Naive thymus-derived CD8-positive, alpha-beta T cell (primary cell): ENCODE data around the gene C1QTNF5. TPM values are rescaled to one million over a fixed set of nuclear protein-coding genes. Genes with fewer than 3 reads are reported as not detected.

ENCODE experiments used
- ATAC-seq, 2 donors: fragments of 150-1000 bp; cut with Tn5 transposase in 1 of 2; sonication (Bioruptor Pico), chemical (Tn5 transposase) in 1 of 2; 1 replicate in 1 of 2; 2 replicates in 1 of 2; pipeline ENCODE4 v1.10.0; 2021; ENCODE audit warnings: mild to moderate bottlenecking in 2 of 2, moderate library complexity in 2 of 2
- POLR2A ChIA-PET: fragments of 350-600 bp; sonication (Branson Sonifier 250); formaldehyde crosslinking; loops from one replicate; lab custom pipeline; 2021; ENCODE audit warnings: antibody characterized with exemption; lab: Charles Lee
- DNase-seq, 10 donors: peaks; one replicate each; pipeline versions ENCODE4 v3.0.0 to v3.0.0-alpha.2; 2020 to 2022
- H3K27ac Mint-ChIP-seq, 10 donors: one replicate each; pipeline ENCODE4 v1.8.0; 2020 to 2022; ENCODE audit warnings: mild to moderate bottlenecking in 10 of 10, mixed read lengths in 10 of 10, moderate library complexity in 4 of 10, inconsistent platforms in 1 of 10
- H3K27me3 Mint-ChIP-seq, 5 donors: one replicate each; pipeline ENCODE4 v1.8.0; 2021 to 2022; ENCODE audit warnings: mixed read lengths in 5 of 5
- H3K36me3 Mint-ChIP-seq, 3 donors: one replicate each; pipeline ENCODE4 v1.8.0; 2020 to 2022; ENCODE audit warnings: mixed read lengths in 3 of 3, mild to moderate bottlenecking in 2 of 3, inconsistent platforms in 1 of 3
- H3K4me1 Mint-ChIP-seq, 4 donors: one replicate each; pipeline ENCODE4 v1.8.0; 2021 to 2022; ENCODE audit warnings: mixed read lengths in 4 of 4
- H3K4me3 Mint-ChIP-seq, 10 donors: one replicate each; pipeline ENCODE4 v1.8.0; 2020 to 2022; ENCODE audit warnings: mild to moderate bottlenecking in 10 of 10, mixed read lengths in 10 of 10, moderate library complexity in 6 of 10, inconsistent platforms in 1 of 10
- H3K9me3 Mint-ChIP-seq, 9 donors: one replicate each; pipeline ENCODE4 v1.8.0; 2020 to 2022; ENCODE audit warnings: mixed read lengths in 9 of 9, mild to moderate bottlenecking in 3 of 9, inconsistent platforms in 1 of 9, moderate library complexity in 1 of 9
- polyA plus RNA-seq, 3 donors: library from polyadenylated mRNA; unstranded; fragments of 300-500 nt; fragmentation: Illumina TruSeq; gene quantifications; one replicate each; pipeline ENCODE4 v1.2.3, GENCODE V29; 2021
- total RNA-seq, 8 experiments: library from RNA in 2 of 8; stranded (reverse) in 2 of 8; gene quantifications; one replicate each; pipeline ENCODE4 v1.2.3 and lab custom pipeline; 2021 to 2026

C1QTNF5 gene
- total and polyA plus RNA-seq, 5 experiments from 2014 or later, result not detected

DNA sequence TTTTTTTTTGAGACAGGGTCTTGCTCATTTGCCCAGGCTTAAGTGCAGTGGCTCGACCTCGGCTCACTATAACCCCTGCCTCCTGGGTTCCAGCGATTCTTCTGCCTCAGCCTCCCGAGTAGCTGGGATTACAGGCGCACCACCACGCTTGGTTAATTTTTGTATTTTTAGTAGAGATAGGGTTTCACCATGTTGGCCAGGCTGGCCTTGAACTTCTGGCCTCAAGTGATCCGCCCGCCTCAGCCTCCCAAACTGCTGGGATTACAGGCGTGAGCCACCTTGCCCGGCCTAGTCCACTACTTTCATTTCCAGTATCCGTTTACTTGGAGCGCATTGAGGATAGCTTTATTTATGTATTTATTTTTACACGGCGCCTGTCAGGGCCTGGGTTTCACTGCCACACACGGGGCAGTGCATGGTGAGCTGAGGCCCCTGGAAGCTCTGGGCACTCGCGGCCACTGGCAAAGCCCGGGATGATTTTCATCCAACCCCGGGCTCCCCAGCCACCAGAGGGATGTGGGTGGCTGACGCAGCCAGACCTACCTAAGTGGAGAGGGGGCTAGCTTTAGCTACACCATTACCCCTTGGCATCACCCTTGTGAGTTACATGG lies 17.7 kb downstream of the C1QTNF5 start:
- POLR2A ChIA-PET, result interaction anchor here (1.0 to 11.7 kb wide), 5 partner anchors 11 to 217 kb away, joined by 3 to 138 read pairs (median 6); partner anchors contain the start of genes CBL and RNF26
- H3K9me3 Mint-ChIP-seq, result no peaks in the 10 kb centered on the region
- peaks cover 1 to 9% (median 8%) of the 10 kb centered on the region in 5 donors for H3K27me3 Mint-ChIP-seq
- peak overlapping the region in 2 of 10 donors; percentile 0 to 43 for H3K27ac Mint-ChIP-seq
- DNase-seq, result peak in 1 of 10 donors; percentile 45
- H3K36me3 Mint-ChIP-seq, result no peaks in the 10 kb centered on the region
- no peak for ATAC-seq
- H3K4me3 Mint-ChIP-seq, result peak overlapping the region in 3 of 10 donors; percentile 2 to 40 (median 17)
- peaks cover 17 to 34% (median 24%) of the 10 kb centered on the region in 4 donors for H3K4me1 Mint-ChIP-seq

DNA sequence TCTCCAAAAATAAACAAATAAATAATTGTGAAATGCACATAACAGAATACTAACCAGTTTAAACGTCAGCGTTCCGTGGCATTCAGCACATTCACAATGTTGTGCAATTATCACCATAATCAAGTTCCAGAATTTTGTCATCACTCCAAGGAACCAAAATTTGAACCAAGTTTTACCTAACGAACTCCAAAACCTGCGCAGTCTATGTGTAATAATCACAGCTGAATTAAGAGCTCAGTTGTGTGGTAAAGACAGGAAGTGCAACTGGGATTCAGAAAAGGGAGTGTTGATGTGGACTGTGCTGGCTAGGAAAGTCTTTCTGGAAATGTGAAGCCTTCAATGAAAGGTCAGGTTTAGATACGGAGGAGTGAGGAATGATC lies 18.3 kb downstream of the C1QTNF5 start:
- POLR2A ChIA-PET, result interaction anchor here (1.1 to 11.7 kb wide), 5 partner anchors 12 to 116 kb away, joined by 3 to 138 read pairs (median 10); partner anchors contain the start of genes CBL and RNF26
- H3K4me3 Mint-ChIP-seq, result peak overlapping the region in 7 of 10 donors; percentile 0 to 80 (median 15)
- peaks cover 1 to 14% (median 8%) of the 10 kb centered on the region in 5 donors for H3K27me3 Mint-ChIP-seq
- H3K9me3 Mint-ChIP-seq, result no peaks in the 10 kb centered on the region
- peak overlapping the region in 5 of 10 donors; percentile 4 to 65 (median 23) for H3K27ac Mint-ChIP-seq
- peaks cover 17 to 34% (median 28%) of the 10 kb centered on the region in 4 donors for H3K4me1 Mint-ChIP-seq
- H3K36me3 Mint-ChIP-seq, result no peaks in the 10 kb centered on the region
- no peak for ATAC-seq
- DNase-seq, result no peak

DNA sequence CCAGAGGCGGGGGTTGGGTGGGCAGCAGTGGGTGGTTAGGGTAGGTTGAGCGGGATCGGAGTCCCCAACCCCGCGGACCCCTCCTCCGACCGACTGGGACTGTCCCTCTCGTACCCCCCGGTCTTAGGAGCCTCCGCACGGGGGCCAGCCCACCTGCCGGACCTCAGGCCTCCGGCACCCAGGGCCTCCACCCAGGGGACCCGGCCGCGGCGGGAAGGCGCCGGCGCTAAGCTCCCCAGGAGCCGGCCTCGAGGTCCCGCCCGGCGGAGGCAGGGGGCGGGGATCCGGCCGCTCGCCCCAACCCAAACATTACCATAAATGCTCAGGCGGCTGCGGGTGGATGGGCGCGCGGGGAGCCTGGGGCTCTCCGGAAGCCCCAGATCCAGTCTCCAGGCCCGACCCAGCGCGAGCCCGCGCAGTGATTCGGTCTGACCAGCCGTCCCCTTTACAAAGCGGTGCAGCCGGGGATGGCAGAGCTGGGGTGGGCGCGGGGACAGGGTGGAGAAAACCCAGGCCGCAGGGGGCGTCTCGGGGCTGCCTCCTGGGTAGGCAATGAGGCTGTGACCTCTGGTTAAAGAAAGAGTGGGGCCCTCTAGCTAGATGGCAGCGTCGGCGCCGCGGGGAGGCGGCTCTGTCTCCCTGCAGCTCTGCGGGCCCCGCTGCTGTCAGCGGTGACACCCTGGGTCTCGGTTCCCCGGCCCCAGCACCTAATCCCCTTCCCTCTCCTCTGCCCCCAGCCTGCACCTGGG lies 19.7 kb downstream of the C1QTNF5 start:
- Mint-ChIP-seq H3K9me3 (no peaks in the 10 kb centered on the region), H3K36me3 (no peaks in the 10 kb centered on the region), H3K27me3 (peaks cover 1 to 20% (median 8%) of the 10 kb centered on the region in 5 donors), H3K4me1 (peaks cover 17 to 34% (median 30%) of the 10 kb centered on the region in 4 donors), H3K4me3 (peak overlapping the region; percentile 60 to 90 (median 84)), H3K27ac (peak overlapping the region; percentile 25 to 91 (median 84))
- POLR2A ChIA-PET, result interaction anchor here (0.6 to 11.7 kb wide), 10 partner anchors 9 to 236 kb away, joined by 3 to 138 read pairs (median 6); partner anchors contain the start of genes CBL and RNF26
- ATAC-seq (peak; percentile 74), DNase-seq (peak in 9 of 10 donors; percentile 26 to 70 (median 52))

DNA sequence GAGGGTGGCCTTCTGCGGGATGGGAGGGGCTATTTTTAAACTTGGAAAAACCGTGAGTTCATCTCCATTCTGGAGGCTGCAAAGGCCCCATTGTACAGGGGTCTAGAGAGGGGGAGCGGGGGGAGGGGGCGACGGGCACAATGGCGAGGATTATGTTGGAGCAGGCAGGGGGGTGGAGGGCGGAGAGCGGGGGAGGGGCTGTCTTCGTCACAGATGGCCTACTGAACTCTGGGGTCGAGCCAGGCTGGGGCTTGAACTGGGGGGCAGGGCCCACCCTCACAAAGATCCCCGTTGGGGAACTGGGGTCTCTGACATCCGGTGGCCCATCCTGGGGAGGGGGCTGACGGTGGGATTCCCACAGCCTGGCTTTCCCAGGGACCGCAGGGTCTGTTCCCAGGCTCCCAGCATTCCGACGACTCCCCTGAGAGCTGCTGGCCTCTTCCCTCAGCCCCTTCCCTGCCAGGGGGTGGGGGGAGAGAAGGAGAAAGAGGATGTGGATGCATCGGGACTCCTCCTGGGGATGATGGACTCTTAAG lies 20.4 kb downstream of the C1QTNF5 start:
- no peak for ATAC-seq
- Mint-ChIP-seq H3K9me3 (no peaks in the 10 kb centered on the region), H3K36me3 (no peaks in the 10 kb centered on the region), H3K27me3 (peaks cover 1 to 24% (median 9%) of the 10 kb centered on the region in 5 donors), H3K27ac (peak overlapping the region in 5 of 10 donors; percentile 29 to 94 (median 83)), H3K4me3 (peak overlapping the region in 9 of 10 donors; percentile 60 to 89 (median 77)), H3K4me1 (peaks cover 17 to 40% (median 36%) of the 10 kb centered on the region in 4 donors)
- peak in 1 of 10 donors; percentile 61 for DNase-seq
- POLR2A ChIA-PET, result interaction anchor here (1.2 to 11.7 kb wide), 4 partner anchors 14 to 114 kb away, joined by 3 to 138 read pairs (median 12); partner anchors contain the start of genes CBL and RNF26

DNA sequence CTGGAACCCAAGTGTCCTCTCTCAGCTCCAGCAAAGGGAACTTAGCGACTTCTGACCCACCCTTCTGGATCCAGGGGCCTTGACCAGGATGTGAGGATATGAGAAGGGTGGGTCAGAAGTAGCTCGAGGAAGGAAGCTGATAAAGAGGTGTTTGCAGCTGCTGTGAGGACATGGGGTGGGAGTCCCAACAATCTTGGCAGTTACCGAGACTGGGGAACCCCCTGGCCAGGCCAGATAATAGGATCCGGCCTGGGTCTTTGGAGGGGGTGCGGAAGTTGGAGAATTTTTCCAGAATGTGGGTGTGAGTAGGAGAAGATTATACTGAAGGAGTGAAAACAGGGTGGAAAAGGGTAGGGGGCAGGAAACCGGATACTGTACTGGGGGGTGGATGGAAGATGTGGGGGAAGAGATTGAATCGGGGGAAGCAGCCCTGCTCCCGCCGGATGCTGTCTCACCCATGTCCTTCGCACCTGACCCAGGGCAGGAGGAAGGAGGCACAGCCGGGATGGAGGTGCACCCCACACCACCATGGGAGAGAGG lies 20.9 kb downstream of the C1QTNF5 start:
- Mint-ChIP-seq H3K4me1 (peaks cover 17 to 45% (median 38%) of the 10 kb centered on the region in 4 donors), H3K27me3 (peaks cover 1 to 24% (median 9%) of the 10 kb centered on the region in 5 donors), H3K9me3 (no peaks in the 10 kb centered on the region), H3K36me3 (no peaks in the 10 kb centered on the region), H3K27ac (peak overlapping the region; percentile 20 to 94 (median 64)), H3K4me3 (peak overlapping the region; percentile 60 to 89 (median 77))
- no peak for ATAC-seq
- peak in 2 of 10 donors; percentile 14 to 48 for DNase-seq
- POLR2A ChIA-PET, result interaction anchor here (11.7 kb wide), 1 partner anchor 13 kb away, joined by 138 read pairs; no protein-coding TSS in a partner anchor

DNA sequence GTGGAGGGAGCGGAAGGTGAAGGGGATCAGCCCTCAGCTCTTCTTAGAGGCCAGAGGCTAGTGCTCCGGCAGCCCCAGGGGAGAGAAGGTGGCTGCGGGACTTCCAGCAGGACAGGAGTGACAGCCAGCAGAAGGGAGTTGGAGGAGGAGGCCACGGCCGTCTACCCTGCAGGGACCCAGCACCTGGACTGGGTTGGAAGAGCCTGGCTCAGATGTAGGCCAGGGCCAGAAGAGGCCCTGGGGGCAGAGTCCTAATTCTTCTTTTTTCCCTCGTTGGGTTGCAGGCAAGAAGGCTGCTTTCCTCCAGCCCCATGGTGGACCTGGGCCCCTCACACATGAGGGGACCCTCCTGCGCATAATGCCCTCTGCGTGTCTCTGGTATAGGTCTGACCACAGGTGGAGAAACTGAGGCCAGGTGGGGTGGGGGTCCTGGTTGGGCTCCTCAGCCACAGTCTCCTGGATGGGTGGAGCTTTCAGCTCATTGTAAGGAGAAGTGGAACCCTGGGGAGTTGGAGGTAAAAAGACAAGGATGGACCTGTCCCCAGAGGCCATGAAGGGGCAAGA lies 21.5 kb downstream of the C1QTNF5 start:
- peak in 1 of 10 donors; percentile 14 for DNase-seq
- H3K4me1 Mint-ChIP-seq, result peaks cover 17 to 48% (median 41%) of the 10 kb centered on the region in 4 donors
- no peaks in the 10 kb centered on the region for H3K9me3 Mint-ChIP-seq
- peaks cover 1 to 24% (median 9%) of the 10 kb centered on the region in 5 donors for H3K27me3 Mint-ChIP-seq
- peak overlapping the region in 9 of 10 donors; percentile 0 to 94 (median 65) for H3K27ac Mint-ChIP-seq
- H3K4me3 Mint-ChIP-seq, result peak overlapping the region in 8 of 10 donors; percentile 41 to 89 (median 79)
- H3K36me3 Mint-ChIP-seq, result no peaks in the 10 kb centered on the region
- POLR2A ChIA-PET, result interaction anchor here (11.7 kb wide), 1 partner anchor 12 kb away, joined by 138 read pairs; no protein-coding TSS in a partner anchor
- no peak for ATAC-seq

DNA sequence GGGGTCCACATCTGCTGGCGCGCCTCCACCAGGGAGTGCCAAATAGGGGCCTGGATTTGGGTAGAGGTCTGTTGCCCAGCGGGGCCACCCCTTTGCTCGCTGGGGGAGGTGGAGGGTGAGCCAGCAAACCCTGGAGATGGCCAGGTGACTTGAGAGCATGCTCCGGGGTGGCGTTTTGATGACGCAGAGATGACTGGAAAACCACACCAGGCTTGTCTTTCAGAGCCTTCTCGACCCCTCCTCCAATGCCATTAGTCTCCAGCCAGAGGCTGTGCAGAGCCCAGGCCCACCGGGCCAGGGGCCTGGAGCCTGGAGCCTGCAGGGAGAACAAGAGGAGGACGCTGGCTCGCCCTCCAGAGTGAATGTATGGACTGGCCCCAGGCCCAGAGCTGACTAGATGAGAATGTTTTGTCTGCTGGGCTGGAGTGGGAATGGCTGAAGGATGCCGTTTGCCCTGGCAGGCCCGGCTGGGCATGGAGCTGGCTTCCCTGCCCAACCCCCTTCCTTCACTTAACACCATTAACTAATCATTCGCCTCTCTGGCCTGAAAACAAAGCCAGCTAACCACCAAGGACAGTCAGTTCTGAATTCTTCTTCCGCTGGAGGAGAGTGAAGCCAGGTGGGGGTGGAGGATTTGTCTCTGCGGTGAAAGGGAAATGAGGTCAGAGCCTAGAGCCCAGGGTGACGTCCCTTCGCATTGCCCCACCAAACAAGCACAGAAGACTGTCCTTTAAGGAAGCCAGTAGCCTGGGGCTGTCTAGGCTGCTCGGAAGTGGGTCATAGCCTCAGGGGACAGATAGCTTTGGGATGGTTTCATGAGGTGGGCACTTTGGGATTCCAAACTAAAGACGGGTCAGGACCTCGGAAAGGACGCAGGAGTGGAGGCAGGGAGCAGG lies 22.2 kb downstream of the C1QTNF5 start:
- peak in 1 of 10 donors; percentile 20 for DNase-seq
- Mint-ChIP-seq H3K4me1 (peaks cover 15 to 44% (median 39%) of the 10 kb centered on the region in 4 donors), H3K9me3 (no peaks in the 10 kb centered on the region), H3K4me3 (peak overlapping the region in 9 of 10 donors; percentile 8 to 85 (median 35)), H3K27me3 (peaks cover 1 to 24% (median 9%) of the 10 kb centered on the region in 5 donors), H3K36me3 (no peaks in the 10 kb centered on the region), H3K27ac (peak overlapping the region in 8 of 10 donors; percentile 0 to 83 (median 66))
- ATAC-seq, result peak in 1 of 2 donors; percentile 6
- POLR2A ChIA-PET, result interaction anchor here (11.7 kb wide), 1 partner anchor 12 kb away, joined by 138 read pairs; no protein-coding TSS in a partner anchor

DNA sequence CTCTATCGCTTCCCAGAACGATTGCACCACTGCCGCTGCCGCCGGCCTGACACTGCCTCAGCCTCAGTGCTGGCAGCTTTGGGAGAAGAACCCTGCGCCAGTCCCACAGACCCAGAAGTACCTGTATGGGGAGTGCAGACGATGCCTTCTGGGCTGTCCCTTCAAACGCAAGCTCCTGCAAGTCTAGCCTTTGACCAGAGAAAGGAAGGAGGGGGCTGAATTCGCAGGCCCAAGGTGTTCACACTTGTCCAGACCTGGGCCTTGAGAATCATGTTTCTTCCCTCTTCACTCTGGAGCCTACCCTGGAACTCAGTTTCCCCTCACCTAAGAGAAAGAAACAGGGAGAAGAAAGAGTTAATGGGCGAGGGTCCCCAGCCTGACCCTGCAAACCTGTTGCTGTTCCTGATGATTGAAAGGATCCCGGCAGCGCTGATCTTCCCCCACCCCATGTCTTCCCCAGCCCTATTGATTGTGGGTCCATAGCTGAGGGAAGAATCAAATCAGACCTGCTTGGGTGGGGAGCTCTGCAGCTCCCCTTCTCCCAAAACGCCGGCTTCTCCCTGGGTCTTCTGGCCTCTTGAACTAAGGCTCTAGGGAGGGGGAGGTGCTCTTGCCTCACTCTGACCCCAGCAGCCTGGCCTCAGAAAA lies 23.0 kb downstream of the C1QTNF5 start:
- peaks cover 1 to 24% (median 9%) of the 10 kb centered on the region in 5 donors for H3K27me3 Mint-ChIP-seq
- ATAC-seq (no peak), DNase-seq (no peak)
- POLR2A ChIA-PET, result interaction anchor here (1.1 to 11.7 kb wide), 2 partner anchors 11 to 106 kb away, joined by 3 to 138 read pairs; no protein-coding TSS in a partner anchor
- H3K4me1 Mint-ChIP-seq, result peaks cover 13 to 41% (median 37%) of the 10 kb centered on the region in 4 donors
- H3K36me3 Mint-ChIP-seq, result no peaks in the 10 kb centered on the region
- H3K27ac Mint-ChIP-seq, result peak overlapping the region in 1 of 10 donors; percentile 81
- H3K4me3 Mint-ChIP-seq, result peak overlapping the region in 8 of 10 donors; percentile 8 to 83 (median 30)
- H3K9me3 Mint-ChIP-seq, result no peaks in the 10 kb centered on the region

DNA sequence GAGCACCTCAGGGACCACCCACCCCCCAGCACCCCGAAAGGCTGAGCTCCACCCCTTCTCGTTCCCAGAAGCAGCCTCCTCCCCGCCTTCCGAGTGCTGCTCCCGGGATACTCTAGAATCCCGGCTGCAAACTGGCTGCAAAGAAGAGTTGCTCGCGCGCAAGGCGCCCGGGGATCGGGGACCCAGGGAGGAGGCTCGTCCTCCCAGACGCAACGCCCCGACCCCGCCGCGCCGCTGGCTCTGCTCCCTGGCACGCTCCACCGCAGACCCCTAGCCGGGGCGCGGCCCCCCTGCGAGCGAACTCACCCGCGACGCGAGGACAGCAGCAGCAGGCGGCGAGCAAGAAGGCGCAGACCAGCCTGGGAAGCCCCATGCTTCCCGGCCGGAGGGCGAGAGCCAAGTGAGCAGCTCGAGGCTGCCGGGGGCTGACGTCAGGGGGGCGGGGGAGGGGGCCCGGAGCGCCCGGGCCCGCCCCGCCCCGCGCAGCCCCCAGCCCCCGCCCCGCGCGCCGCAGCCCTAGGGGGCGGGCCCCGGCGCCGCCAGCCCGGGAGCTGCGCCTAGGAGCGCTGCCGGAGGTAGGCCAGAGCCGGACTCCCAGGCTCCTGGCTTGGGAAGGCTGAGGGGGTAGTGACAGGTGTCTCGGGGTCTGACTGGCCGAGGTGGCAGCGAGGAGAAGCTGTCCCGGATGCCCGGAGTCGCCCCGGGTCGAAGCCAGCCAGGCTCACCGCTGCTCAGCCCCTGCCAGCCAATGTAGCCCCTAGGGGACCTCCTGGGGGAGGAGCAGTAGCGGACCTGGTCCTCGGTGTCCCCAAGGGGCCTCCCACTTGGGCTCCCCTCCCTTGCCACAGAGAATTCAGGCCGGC lies 23.7 kb downstream of the C1QTNF5 start, which contains the start of gene MCAM:
Gene MCAM, minus strand, starts transcription at position 402 of the 863 bp plus-strand sequence. Its CDS starts 29 bp downstream, at position 373.
- no peaks in the 10 kb centered on the region for H3K9me3 Mint-ChIP-seq
- ATAC-seq (peak in 1 of 2 donors; percentile 2), DNase-seq (peak in 1 of 10 donors; percentile 27)
- H3K36me3 Mint-ChIP-seq, result no peaks in the 10 kb centered on the region
- POLR2A ChIA-PET, result interaction anchor here (1.1 to 11.7 kb wide), 3 partner anchors 7 to 105 kb away, joined by 3 to 138 read pairs (median 7); no protein-coding TSS in a partner anchor
- H3K27ac Mint-ChIP-seq, result peak within 1 kb of the TSS in 4 of 10 donors; percentile 11 to 81 (median 55)
- peaks cover 1 to 24% (median 9%) of the 10 kb centered on the region in 5 donors for H3K27me3 Mint-ChIP-seq
- H3K4me3 Mint-ChIP-seq, result peak within 1 kb of the TSS; percentile 67 to 83 (median 80)
- H3K4me1 Mint-ChIP-seq, result peaks cover 10 to 34% (median 34%) of the 10 kb centered on the region in 4 donors
